GM19025 (cell line): ENCODE results near the gene PCDHB10.
"Not testable (repeated sequence)": the region's sequence is repeated elsewhere in the genome, so short reads cannot be mapped to it uniquely, and the experiment has no call there.

ENCODE experiments used
- ATAC-seq: cut with Tn5 transposase; IDR thresholded peaks from one replicate; pipeline ENCODE4 v1.9.1; 2021; ENCODE audit warnings: mild to moderate bottlenecking, low read depth, moderate library complexity; ENCODE audit not compliant: unreplicated experiment

The PCDHB10 gene

DNA sequence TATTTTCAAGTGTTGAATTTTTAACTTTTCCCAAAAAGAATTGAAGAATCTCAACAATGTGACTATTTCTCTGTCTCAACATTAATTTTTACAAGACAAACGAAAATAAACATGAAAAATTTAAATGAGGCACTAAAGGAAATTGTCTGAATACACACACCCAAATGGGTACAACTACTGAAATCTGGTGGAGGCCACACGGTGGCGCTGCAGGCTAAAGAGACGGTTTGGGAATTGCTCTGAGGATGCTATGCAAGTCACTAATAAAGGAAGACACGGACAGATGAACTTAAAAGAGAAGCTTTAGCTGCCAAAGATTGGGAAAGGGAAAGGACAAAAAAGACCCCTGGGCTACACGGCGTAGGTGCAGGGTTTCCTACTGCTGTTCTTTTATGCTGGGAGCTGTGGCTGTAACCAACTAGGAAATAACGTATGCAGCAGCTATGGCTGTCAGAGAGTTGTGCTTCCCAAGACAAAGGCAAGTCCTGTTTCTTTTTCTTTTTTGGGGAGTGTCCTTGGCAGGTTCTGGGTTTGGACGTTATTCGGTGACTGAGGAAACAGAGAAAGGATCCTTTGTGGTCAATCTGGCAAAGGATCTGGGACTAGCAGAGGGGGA lies at the start of gene PCDHB10:
Gene PCDHB10 (plus strand): TSS at position 244 of the 616 bp plus-strand sequence. CDS start 200 bp downstream, at position 444.
- ATAC-seq: no peak

DNA sequence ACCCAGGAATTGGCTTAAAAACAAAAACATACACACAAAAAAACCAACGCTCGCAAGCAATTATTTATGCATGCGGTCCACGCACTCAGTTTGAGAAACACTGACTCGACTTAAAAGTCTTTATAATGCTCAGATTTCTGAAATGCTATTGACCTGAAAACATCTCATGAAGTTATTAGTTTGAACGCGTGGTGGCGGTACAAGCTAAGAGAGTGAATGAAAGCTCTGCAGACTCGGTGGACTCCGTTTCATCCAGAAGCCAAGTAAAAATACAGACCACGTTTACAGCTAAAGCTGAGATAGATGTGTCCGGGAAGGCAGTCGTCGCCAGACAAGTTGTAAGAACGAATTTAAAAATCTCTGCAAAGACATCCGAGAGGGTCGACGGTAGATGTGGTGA lies 42.3 kb upstream of the PCDHB10 start, which contains the start of gene PCDHB6:
Gene PCDHB6 (plus strand): TSS at position 246 of the 400 bp plus-strand sequence. CDS start 201 bp downstream, outside the sequence.
- no peak for ATAC-seq

DNA sequence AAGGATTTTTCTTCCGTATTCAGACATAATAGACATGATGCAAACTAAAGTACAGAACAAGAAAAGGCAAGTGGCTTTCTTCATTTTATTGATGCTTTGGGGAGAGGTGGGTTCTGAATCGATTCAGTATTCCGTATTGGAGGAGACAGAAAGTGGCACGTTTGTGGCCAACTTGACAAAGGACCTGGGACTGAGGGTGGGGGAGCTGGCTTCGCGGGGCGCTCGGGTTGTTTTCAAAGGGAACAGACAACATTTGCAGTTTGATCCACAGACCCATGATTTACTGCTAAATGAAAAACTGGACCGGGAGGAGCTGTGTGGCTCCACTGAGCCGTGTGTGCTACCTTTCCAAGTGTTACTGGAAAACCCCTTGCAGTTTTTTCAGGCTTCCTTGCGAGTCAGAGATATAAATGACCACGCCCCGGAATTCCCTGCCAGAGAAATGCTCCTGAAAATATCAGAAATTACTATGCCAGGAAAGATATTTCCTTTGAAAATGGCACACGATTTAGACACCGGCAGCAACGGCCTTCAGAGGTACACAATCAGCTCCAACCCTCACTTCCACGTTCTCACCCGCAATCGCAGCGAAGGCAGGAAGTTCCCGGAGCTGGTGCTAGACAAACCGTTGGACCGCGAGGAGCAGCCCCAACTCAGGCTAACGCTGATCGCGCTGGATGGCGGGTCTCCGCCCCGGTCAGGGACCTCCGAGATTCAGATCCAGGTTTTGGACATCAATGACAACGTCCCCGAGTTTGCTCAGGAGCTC lies 41.7 kb upstream of the PCDHB10 start:
- no peak for ATAC-seq

DNA sequence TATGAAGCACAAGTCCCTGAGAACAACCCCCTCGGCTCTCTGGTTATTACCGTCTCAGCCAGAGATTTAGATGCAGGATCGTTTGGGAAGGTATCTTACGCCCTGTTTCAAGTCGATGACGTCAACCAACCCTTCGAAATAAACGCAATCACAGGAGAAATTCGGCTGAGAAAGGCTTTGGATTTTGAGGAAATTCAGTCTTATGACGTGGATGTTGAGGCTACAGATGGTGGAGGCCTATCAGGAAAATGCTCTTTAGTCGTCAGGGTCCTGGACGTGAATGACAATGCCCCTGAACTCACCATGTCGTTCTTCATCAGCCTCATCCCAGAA lies 41.2 kb upstream of the PCDHB10 start:
- ATAC-seq: no peak

DNA sequence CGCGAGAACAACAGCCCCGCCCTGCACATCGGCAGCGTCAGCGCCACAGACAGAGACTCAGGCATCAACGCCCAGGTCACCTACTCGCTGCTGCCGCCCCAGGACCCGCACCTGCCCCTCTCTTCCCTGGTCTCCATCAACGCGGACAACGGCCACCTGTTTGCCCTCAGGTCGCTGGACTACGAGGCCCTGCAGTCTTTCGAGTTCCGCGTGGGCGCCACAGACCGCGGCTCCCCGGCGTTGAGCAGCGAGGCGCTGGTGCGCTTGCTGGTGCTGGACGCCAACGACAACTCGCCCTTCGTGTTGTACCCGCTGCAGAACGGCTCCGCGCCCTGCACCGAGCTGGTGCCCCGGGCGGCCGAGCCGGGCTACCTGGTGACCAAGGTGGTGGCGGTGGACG lies 40.5 kb upstream of the PCDHB10 start:
- not testable (repeated sequence) for ATAC-seq

DNA sequence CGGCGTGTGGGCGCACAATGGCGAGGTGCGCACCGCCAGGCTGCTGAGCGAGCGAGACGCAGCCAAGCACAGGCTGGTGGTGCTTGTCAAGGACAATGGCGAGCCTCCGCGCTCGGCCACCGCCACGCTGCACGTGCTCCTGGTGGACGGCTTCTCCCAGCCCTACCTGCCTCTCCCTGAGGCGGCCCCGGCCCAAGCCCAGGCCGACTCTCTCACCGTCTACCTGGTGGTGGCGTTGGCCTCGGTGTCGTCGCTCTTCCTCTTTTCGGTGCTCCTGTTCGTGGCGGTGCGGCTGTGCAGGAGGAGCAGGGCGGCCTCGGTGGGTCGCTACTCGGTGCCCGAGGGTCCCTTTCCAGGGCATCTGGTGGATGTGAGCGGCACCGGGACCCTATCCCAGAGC lies 40.1 kb upstream of the PCDHB10 start:
- ATAC-seq: not testable (repeated sequence)

DNA sequence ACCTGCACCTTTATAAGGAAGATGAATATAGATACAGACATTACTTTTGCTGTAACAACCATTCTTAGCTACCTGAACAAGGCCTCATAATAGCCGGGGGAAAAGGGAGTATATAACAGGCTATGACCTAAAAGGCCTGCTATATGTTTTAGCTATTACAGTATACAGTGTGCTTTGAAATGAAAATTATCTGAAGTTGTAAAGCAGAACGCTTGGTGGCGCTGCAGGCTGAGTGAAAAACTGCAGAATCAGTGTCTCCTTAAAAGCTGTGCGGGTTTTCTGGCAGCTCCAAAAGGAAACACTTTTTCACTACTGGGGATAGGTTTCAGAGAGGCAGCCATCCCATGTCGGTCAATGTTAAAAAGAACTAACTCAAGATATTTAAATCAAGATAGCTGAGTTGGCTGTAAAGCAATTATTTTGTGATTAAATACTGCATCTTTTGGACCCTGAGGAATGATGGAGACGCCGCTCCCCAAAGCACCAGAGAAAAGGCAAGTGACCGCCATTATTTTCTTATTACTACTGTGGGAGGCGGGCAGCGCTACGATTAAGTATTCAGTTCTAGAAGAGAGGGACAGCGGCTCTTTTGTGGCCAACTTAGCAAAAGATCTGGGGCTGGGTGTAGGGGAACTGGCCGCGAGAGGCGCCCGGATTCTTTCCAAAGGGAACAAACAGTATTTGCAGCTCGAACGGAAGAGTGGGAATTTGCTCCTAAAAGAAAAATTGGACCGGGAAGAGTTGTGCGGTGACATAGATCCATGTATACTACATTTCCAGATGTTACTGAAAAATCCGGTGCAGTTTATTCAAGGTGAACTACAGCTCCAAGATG lies 36.4 kb upstream of the PCDHB10 start:
- ATAC-seq: no peak

DNA sequence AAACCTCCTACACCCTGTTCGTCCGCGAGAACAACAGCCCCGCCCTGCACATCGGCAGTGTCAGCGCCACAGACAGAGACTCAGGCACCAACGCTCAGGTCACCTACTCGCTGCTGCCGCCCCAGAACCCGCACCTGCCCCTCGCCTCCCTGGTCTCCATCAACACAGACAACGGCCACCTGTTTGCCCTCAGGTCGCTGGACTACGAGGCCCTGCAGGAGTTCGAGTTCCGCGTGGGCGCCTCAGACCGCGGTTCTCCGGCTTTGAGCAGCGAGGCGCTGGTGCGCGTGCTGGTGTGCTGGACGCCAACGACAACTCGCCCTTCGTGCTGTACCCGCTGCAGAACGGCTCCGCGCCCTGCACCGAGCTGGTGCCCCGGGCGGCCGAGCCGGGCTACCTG lies 34.8 kb upstream of the PCDHB10 start:
- ATAC-seq: not testable (repeated sequence)

DNA sequence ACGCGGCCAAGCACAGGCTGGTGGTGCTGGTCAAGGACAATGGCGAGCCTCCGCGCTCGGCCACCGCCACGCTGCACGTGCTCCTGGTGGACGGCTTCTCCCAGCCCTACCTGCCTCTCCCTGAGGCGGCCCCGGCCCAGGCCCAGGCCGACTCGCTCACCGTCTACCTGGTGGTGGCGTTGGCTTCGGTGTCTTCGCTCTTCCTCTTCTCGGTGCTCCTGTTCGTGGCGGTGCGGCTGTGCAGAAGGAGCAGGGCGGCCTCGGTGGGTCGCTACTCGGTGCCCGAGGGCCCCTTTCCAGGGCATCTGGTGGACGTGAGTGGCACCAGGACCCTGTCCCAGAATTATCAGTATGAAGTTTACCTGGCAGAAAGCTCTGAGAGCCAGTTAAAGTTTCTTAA lies 34.3 kb upstream of the PCDHB10 start:
- not testable (repeated sequence) for ATAC-seq

DNA sequence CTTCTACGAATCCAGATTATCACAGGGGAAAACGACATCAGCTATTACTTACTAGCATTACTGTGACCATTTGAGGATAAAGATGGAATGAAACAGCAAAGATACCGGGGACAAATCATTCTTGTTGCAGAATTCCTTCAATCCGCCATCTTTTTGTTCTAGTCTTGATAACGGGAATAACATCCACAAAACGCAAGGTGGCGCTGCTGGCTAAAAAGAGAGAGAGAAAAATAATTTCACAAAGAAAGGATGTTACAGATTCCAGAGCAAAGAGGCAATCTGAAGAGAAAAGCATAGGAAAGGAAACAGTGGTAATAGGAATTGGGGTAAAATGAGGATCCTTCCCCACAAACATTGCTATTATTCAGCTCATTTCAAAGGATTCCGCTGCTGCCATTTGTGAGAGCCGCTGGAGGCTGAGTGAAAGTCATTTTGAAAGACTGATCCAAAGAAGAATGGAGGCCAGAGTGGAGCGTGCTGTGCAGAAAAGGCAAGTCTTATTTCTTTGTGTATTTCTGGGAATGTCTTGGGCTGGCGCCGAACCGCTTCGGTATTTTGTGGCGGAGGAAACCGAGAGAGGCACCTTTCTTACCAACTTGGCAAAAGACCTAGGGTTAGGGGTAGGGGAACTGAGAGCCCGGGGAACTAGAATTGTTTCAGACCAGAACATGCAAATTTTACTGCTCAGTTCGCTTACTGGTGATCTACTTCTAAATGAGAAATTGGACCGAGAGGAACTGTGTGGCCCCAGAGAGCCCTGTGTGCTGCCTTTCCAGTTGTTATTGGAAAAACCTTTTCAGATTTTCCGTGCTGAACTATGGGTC lies 19.6 kb upstream of the PCDHB10 start, which contains the start of gene PCDHB7:
Gene PCDHB7 (plus strand): TSS at position 264 of the 824 bp plus-strand sequence. CDS start 192 bp downstream, at position 456.
- ATAC-seq: no peak

DNA sequence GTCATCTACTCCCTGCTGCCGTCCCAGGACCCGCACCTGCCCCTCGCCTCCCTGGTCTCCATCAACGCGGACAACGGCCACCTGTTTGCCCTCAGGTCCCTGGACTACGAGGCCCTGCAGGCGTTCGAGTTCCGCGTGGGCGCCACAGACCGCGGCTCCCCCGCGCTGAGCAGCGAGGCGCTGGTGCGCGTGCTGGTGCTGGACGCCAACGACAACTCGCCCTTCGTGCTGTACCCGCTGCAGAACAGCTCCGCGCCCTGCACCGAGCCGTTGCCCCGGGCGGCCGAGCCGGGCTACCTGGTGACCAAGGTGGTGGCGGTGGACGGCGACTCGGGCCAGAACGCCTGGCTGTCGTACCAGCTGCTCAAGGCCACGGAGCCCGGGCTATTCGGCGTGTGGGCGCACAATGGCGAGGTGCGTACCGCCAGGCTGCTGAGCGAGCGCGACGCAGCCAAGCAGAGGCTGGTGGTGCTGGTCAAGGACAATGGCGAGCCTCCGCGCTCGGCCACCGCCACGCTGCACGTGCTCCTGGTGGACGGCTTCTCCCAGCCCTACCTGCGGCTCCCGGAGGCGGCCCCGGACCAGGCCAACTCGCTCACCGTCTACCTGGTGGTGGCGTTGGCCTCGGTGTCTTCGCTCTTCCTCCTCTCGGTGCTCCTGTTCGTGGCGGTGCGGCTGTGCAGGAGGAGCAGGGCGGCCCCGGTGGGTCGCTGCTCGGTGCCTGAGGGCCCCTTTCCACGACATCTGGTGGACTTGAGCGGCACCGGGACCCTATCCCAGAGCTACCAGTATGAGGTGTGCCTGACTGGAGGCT lies 17.7 kb upstream of the PCDHB10 start:
- not testable (repeated sequence) for ATAC-seq

DNA sequence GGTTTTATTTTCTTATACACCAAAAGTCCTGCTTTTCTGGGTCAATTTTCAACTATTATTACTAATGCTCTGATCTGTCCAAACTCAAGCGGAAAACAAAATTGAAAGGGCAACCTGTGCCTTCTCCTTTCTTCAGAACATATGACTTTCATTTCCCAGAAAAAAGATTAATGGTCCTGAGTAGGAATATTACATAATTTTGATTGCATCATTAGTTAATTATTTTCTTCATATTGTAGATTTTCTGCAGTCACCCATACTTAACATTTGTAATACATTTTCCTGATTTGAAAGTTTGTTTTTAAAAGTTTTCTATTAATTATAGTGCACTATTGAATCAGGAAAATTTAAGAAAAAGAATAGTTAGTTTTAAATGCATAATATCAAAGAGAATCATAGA lies 16.2 kb upstream of the PCDHB10 start:
- ATAC-seq: no peak

DNA sequence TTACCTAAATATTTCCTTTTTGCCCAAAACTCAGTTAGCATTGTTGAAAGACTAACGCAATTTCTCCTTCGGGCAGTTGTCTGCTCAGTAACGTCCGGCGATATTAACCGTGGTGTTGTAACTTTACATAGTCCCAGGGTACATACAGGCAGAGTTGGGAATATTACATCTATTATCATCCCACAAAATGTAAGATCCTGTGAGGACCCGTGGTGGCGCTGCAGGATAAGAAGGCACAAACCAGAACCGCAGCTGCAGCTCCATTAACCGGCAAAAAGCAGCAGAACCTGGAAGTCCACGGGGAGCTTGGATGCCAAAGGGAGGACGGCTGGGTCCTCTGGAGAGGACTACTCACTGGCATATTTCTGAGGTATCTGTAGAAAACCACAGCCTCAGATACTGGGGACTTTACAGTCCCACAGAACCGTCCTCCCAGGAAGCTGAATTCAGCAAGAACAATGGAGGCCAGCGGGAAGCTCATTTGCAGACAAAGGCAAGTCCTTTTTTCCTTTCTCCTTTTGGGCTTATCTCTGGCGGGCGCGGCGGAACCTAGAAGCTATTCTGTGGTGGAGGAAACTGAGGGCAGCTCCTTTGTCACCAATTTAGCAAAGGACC lies 14.5 kb upstream of the PCDHB10 start, which contains the start of gene PCDHB8:
Gene PCDHB8 (plus strand): TSS at position 214 of the 615 bp plus-strand sequence. CDS start 245 bp downstream, at position 459.
- ATAC-seq: not testable (repeated sequence)

DNA sequence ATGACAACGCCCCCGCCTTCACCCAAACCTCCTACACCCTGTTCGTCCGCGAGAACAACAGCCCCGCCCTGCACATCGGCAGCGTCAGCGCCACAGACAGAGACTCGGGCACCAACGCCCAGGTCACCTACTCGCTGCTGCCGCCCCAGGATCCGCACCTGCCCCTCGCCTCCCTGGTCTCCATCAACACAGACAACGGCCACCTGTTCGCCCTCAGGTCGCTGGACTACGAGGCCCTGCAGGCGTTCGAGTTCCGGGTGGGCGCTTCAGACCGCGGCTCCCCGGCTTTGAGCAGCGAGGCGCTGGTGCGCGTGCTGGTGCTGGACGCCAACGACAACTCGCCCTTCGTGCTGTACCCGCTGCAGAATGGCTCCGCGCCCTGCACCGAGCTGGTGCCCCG lies 12.8 kb upstream of the PCDHB10 start:
- not testable (repeated sequence) for ATAC-seq

DNA sequence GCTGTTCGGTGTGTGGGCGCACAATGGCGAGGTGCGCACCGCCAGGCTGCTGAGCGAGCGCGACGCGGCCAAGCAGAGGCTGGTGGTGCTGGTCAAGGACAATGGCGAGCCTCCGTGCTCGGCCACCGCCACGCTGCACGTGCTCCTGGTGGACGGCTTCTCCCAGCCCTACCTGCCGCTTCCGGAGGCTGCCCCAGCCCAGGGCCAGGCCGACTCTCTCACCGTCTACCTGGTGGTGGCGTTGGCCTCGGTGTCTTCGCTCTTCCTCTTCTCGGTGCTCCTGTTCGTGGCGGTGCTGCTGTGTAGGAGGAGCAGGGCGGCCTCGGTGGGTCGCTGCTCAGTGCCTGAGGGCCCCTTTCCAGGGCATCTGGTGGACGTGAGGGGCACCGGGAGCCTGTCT lies 12.3 kb upstream of the PCDHB10 start:
- ATAC-seq: not testable (repeated sequence)

DNA sequence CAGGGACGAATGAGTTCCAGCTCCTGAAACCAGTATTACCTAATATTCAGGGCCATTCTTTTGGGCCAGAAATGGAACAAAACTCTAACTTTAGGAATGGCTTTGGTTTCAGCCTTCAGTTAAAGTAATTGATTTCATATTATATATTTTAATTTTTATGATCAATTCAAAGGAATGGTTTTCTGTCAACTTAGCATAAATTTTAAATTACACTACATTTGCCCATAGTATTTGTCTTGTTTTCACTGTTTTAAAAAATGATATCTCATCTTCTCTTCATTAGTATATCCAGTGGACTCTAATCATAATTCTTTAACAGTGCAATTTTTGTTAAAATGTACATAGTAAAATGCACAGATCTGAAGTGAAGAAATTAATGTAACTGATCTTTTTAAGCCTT lies 11.8 kb upstream of the PCDHB10 start:
- ATAC-seq: no peak

DNA sequence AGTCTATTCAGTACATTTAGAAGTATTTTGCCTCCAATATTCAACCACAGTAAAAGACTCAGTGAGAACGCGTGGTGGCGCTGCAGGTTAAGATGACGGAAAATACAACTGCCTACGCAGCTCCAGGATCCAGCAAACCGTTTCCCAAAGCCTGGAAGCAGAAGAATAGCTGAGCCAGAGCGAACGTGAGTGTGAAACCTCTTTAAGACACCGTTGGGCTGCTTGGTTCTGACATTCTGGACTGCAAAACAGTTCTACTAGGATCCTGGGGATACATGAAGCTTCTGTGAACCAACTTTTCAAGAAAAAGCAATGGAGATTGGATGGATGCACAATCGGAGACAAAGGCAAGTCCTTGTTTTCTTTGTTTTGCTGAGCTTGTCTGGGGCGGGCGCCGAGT lies 9.9 kb upstream of the PCDHB10 start, which contains the start of gene PCDHB16:
Gene PCDHB16 (plus strand): TSS at position 140 of the 400 bp plus-strand sequence. CDS start 173 bp downstream, at position 313.
- ATAC-seq: no peak

DNA sequence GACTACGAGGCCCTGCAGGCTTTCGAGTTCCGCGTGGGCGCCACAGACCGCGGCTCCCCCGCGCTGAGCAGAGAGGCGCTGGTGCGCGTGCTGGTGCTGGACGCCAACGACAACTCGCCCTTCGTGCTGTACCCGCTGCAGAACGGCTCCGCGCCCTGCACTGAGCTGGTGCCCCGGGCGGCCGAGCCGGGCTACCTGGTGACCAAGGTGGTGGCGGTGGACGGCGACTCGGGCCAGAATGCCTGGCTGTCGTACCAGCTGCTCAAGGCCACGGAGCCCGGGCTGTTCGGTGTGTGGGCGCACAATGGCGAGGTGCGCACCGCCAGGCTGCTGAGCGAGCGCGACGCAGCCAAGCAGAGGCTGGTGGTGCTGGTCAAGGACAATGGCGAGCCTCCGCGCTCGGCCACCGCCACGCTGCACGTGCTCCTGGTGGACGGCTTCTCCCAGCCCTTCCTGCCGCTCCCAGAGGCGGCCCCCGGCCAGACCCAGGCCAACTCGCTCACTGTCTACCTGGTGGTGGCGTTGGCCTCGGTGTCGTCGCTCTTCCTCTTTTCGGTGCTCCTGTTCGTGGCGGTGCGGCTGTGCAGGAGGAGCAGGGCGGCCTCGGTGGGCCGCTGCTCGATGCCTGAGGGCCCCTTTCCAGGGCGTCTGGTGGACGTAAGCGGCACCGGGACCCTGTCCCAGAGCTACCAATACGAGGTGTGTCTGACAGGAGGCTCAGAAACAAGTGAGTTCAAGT lies 7.9 kb upstream of the PCDHB10 start:
- not testable (repeated sequence) for ATAC-seq
